ENCODE measurements around the gene ZNF582.
"Not testable (repeated sequence)": the region's sequence is repeated elsewhere in the genome, so short reads cannot be mapped to it uniquely, and the experiment has no call there.

The ZNF582 gene

DNA sequence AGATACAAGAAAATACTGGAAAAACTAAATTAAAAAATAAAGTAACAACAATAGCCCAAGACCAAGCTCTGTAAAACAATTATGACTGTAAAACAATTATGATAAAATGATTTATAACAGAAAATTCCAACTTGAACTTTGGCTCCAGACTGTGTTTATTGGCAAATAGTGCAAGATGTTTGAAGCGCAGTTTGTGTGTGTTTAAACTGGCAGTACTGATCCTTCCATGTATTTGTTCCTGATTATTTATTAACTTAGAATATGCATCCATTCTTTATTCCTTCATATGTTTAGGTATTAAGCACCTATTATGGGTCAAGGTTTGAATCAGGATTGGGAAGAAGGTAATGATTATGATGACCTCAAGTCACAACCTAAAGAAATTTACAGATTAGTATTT is 37.8 kb downstream of the ZNF582 start:
- in situ Hi-C loops (cut with MboI; ENCODE audit: low sequenced_read_pairs) = no loop called here

- in situ Hi-C loops (cut with MboI; ENCODE audit: low sequenced_read_pairs) = no loop called here
Observed at GRCh38 chr19:56351208-56351607, 42.1 kb downstream of the ZNF582 start.

- in situ Hi-C loops (cut with MboI; ENCODE audit: low sequenced_read_pairs) = no loop called here
Observed at GRCh38 chr19:56350416-56351045, 42.8 kb downstream of the ZNF582 start.

DNA sequence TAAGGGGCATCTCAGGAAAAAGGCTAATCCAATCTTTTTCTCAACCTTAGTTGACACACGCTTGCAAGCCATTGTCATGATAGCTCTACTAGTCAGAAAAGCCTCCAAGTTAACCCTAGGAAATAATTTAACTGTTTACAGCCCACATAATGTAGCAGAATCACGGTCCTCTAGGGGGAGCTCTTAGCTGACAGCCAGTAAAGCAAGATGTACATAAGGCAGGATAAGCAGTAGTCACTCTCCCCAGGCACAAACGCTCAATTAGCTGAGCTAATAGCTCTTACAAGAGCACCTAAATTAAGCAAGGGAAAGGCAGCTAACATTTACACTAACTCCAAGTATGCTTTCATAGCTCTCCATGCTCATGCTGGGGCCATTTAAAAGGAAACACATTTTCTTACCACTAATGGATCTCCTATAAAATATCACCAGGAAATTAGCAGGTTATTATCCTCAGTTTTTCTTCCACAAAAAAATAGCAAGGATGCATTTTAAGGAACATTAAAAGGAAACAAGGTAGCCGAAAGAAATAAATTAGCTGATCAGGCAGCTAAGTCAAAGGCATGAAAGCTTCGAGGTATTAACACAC is 45.0 kb downstream of the ZNF582 start:
- in situ Hi-C loops (cut with MboI; ENCODE audit: low sequenced_read_pairs) = no loop called here

GRCh38 chr19:56347163-56347778 is 46.1 kb downstream of the ZNF582 start:
- in situ Hi-C loops (cut with MboI; ENCODE audit: low sequenced_read_pairs) = no loop called here

GRCh38 chr19:56341948-56342347 is 51.4 kb downstream of the ZNF582 start:
- in situ Hi-C loops (cut with MboI; ENCODE audit: low sequenced_read_pairs) = no loop called here

DNA sequence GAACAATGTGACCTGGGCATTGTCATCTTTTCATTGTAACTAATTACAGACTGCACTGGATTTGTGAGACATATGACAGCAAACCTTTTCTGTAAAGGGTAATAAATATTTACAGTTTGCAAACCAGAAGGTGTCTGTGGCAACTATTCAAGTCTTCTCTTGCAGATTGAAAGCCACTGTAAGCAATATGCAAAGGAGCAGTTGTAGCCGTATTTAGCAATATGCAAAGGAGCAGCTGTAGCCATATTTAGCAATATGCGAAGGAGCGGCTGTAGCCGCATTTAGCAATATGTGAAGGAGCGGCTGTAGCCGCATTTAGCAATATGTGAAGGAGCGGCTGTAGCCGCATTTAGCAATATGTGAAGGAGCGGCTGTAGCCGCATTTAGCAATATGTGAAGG is 54.3 kb downstream of the ZNF582 start:
- in situ Hi-C loops (cut with MboI; ENCODE audit: low sequenced_read_pairs) = not testable (repeated sequence)

GRCh38 chr19:56337077-56337476 is 56.3 kb downstream of the ZNF582 start:
- in situ Hi-C loops (cut with MboI; ENCODE audit: low sequenced_read_pairs) = not testable (repeated sequence)

- in situ Hi-C loops (cut with MboI; ENCODE audit: low sequenced_read_pairs) = not testable (repeated sequence)
Observed at GRCh38 chr19:56335371-56335770, 58.0 kb downstream of the ZNF582 start.

- in situ Hi-C loops (cut with MboI; ENCODE audit: low sequenced_read_pairs) = no loop called here
Observed at GRCh38 chr19:56333506-56333905, 59.8 kb downstream of the ZNF582 start.
